CD4-positive, alpha-beta memory T cell (primary cell): ENCODE results near the gene HIVEP1. TPM values are rescaled to one million over a fixed set of nuclear protein-coding genes. Genes with fewer than 3 reads are reported as not detected.

Experiments used
- CTCF ChIA-PET: fragments of 350-600 bp; sonication (Branson Sonifier 250); formaldehyde crosslinking; loops from one replicate; lab custom pipeline; 2021; ENCODE audit warnings: inconsistent platforms; ENCODE audit not compliant: partially characterized antibody; lab: Charles Lee
- POLR2A ChIA-PET: fragments of 350-600 bp; sonication (Branson Sonifier 250); formaldehyde crosslinking; loops from one replicate; lab custom pipeline; 2021; ENCODE audit not compliant: partially characterized antibody; lab: Charles Lee
- DNase-seq, 5 donors: peaks; one replicate each; pipeline versions ENCODE4 v3.0.0 to v3.0.0-alpha.2; 2020 to 2022; ENCODE audit warnings: mixed read lengths in 1 of 5
- H3K27ac ChIP-seq: one replicate; pipeline ENCODE4 v1.7.0; 2013; ENCODE audit warnings: low read depth, low read length
- H3K27me3 ChIP-seq: 2 replicates; pipeline ENCODE4 v1.7.0; 2013; ENCODE audit warnings: mild to moderate bottlenecking, low read length, moderate library complexity; ENCODE audit not compliant: insufficient read depth
- H3K36me3 ChIP-seq: 2 replicates; pipeline ENCODE4 v1.7.0; 2013; ENCODE audit warnings: mild to moderate bottlenecking, low read length, moderate library complexity; ENCODE audit not compliant: insufficient read depth
- H3K4me1 ChIP-seq: 2 replicates; pipeline ENCODE4 v1.7.0; 2013; ENCODE audit warnings: mild to moderate bottlenecking, low read length, moderate library complexity; ENCODE audit not compliant: insufficient read depth
- H3K4me3 ChIP-seq, 2 donors: one replicate each; pipeline ENCODE4 v1.7.0; 2013; ENCODE audit warnings: low read length in 2 of 2, mild to moderate bottlenecking in 1 of 2
- H3K9me3 ChIP-seq, 2 donors: one replicate each; pipeline ENCODE4 v1.7.0; 2013; ENCODE audit warnings: low read length in 2 of 2, control low read depth in 1 of 2; ENCODE audit not compliant: control insufficient read depth in 1 of 2
- H3K27ac Mint-ChIP-seq, 7 donors: one replicate each; pipeline ENCODE4 v1.8.0; 2020 to 2021; ENCODE audit warnings: mixed read lengths in 7 of 7, mild to moderate bottlenecking in 6 of 7, inconsistent platforms in 3 of 7, moderate library complexity in 3 of 7
- H3K27me3 Mint-ChIP-seq, 2 donors: one replicate each; pipeline ENCODE4 v1.8.0; 2020 to 2021; ENCODE audit warnings: mixed read lengths in 2 of 2
- H3K36me3 Mint-ChIP-seq, 2 donors: one replicate each; pipeline ENCODE4 v1.8.0; 2020 to 2021; ENCODE audit warnings: mixed read lengths in 2 of 2, inconsistent platforms in 1 of 2, mild to moderate bottlenecking in 1 of 2
- H3K4me1 Mint-ChIP-seq, 4 donors: one replicate each; pipeline ENCODE4 v1.8.0; 2020 to 2021; ENCODE audit warnings: mixed read lengths in 4 of 4, mild to moderate bottlenecking in 1 of 4
- H3K4me3 Mint-ChIP-seq, 8 donors: one replicate each; pipeline ENCODE4 v1.8.0; 2020 to 2021; ENCODE audit warnings: mixed read lengths in 8 of 8, mild to moderate bottlenecking in 7 of 8, moderate library complexity in 6 of 8, inconsistent platforms in 3 of 8
- H3K9me3 Mint-ChIP-seq, 8 donors: one replicate each; pipeline ENCODE4 v1.8.0; 2020 to 2021; ENCODE audit warnings: mixed read lengths in 8 of 8, mild to moderate bottlenecking in 5 of 8, inconsistent platforms in 3 of 8, moderate library complexity in 1 of 8
- intact Hi-C: fragments of 100-400 bp; cut with micrococcal nuclease; formaldehyde crosslinking; loops from one replicate; pipeline ENCODE4 v1.15.1; 2023
- polyA plus RNA-seq, 2 donors: library from polyadenylated mRNA; unstranded; fragments of 300-500 nt; fragmentation: Illumina TruSeq; gene quantifications; one replicate each; pipeline ENCODE4 v1.2.3, GENCODE V29; 2021
- total RNA-seq, 2 experiments: library from RNA; stranded (reverse); gene quantifications; one replicate each; pipeline ENCODE4 v1.2.3, GENCODE V29; 2021

HIVEP1 gene
- total and polyA plus RNA-seq, 4 experiments from 2014 or later: 0.47 to 17.6 (median 11.9) TPM

GRCh38 chr6:11977193-11977592, 34.9 kb upstream of the HIVEP1 start:
- Histone ChIP-seq H3K9me3 (no peaks in the 10 kb centered on the region), H3K36me3 (no peaks in the 10 kb centered on the region), H3K27me3 (no peaks in the 10 kb centered on the region), H3K4me3 (no peak overlapping the region), H3K27ac (no peak overlapping the region), H3K4me1 (peaks cover 5% of the 10 kb centered on the region)
- no peak overlapping the region for H3K4me3 Mint-ChIP-seq
- H3K27me3 Mint-ChIP-seq: peaks cover 0 to 2% of the 10 kb centered on the region in 2 donors
- H3K27ac Mint-ChIP-seq: no peak overlapping the region
- intact Hi-C loops: no loop called here
- CTCF ChIA-PET: no interaction called here
- POLR2A ChIA-PET: no interaction called here
- no peaks in the 10 kb centered on the region for H3K9me3 Mint-ChIP-seq
- DNase-seq: no peak
- no peaks in the 10 kb centered on the region for H3K36me3 Mint-ChIP-seq
- H3K4me1 Mint-ChIP-seq: peaks cover 5 to 10% (median 9%) of the 10 kb centered on the region in 4 donors

- Mint-ChIP-seq H3K9me3 (no peaks in the 10 kb centered on the region), H3K27ac (peak overlapping the region in 1 of 7 donors; percentile 49), H3K4me3 (no peak overlapping the region), H3K36me3 (no peaks in the 10 kb centered on the region), H3K27me3 (peaks cover 0 to 2% of the 10 kb centered on the region in 2 donors), H3K4me1 (peaks cover 5 to 10% (median 9%) of the 10 kb centered on the region in 4 donors)
- Histone ChIP-seq H3K4me3 (no peak overlapping the region), H3K9me3 (no peaks in the 10 kb centered on the region), H3K4me1 (peaks cover 5% of the 10 kb centered on the region), H3K27me3 (no peaks in the 10 kb centered on the region), H3K27ac (no peak overlapping the region), H3K36me3 (no peaks in the 10 kb centered on the region)
- ChIA-PET POLR2A (no interaction called here), CTCF (no interaction called here)
- no peak for DNase-seq
- intact Hi-C loops: loop anchor here (2.0 kb wide), 1 partner anchor 31 kb away; no protein-coding TSS in a partner anchor
These were observed 34.4 kb upstream of the HIVEP1 start for GRCh38 chr6:11977738-11978137.

GRCh38 chr6:11978169-11978987, 33.7 kb upstream of the HIVEP1 start:
- no peaks in the 10 kb centered on the region for H3K9me3 Mint-ChIP-seq
- DNase-seq: no peak
- Histone ChIP-seq H3K9me3 (no peaks in the 10 kb centered on the region), H3K4me1 (peaks cover 5% of the 10 kb centered on the region), H3K4me3 (no peak overlapping the region), H3K27ac (no peak overlapping the region), H3K27me3 (no peaks in the 10 kb centered on the region), H3K36me3 (no peaks in the 10 kb centered on the region)
- peaks cover 5 to 10% (median 9%) of the 10 kb centered on the region in 4 donors for H3K4me1 Mint-ChIP-seq
- H3K27ac Mint-ChIP-seq: peak overlapping the region in 1 of 7 donors; percentile 33
- H3K36me3 Mint-ChIP-seq: no peaks in the 10 kb centered on the region
- CTCF ChIA-PET: no interaction called here
- intact Hi-C loops: loop anchor here (2.0 kb wide), 1 partner anchor 30 kb away; no protein-coding TSS in a partner anchor
- POLR2A ChIA-PET: no interaction called here
- no peak overlapping the region for H3K4me3 Mint-ChIP-seq
- peaks cover 0 to 2% of the 10 kb centered on the region in 2 donors for H3K27me3 Mint-ChIP-seq

DNA sequence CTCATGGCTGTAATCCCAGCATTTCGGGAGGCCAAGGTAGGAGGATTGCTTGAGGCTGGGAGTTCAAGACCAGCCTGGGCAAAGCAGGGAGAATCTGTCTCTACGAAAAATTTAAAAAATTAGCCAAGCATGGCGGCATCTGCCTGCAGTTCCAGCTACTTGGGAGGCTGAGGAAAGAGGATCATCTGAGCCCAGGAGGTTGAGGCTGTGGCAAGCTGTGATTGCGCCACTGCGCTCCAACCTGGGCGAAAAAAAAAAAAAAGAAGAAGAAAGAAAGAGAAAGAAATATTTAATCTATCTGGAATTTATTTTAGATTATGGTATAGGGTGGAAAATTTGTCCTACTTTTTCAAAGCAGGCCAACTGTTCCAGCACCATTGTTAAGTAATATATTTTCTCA, 32.2 kb upstream of the HIVEP1 start:
- H3K4me1 ChIP-seq: peaks cover 5% of the 10 kb centered on the region
- no peaks in the 10 kb centered on the region for H3K27me3 ChIP-seq
- CTCF ChIA-PET: no interaction called here
- POLR2A ChIA-PET: no interaction called here
- H3K9me3 Mint-ChIP-seq: no peaks in the 10 kb centered on the region
- H3K9me3 ChIP-seq: no peaks in the 10 kb centered on the region
- H3K27ac Mint-ChIP-seq: no peak overlapping the region
- H3K36me3 ChIP-seq: no peaks in the 10 kb centered on the region
- H3K4me1 Mint-ChIP-seq: peaks cover 5 to 7% (median 7%) of the 10 kb centered on the region in 4 donors
- peaks cover 0 to under 1% of the 10 kb centered on the region in 2 donors for H3K27me3 Mint-ChIP-seq
- H3K4me3 ChIP-seq: no peak overlapping the region
- H3K36me3 Mint-ChIP-seq: no peaks in the 10 kb centered on the region
- no peak overlapping the region for H3K4me3 Mint-ChIP-seq
- intact Hi-C loops: loop anchor here (2.0 kb wide), 1 partner anchor 29 kb away; no protein-coding TSS in a partner anchor
- no peak for DNase-seq
- no peak overlapping the region for H3K27ac ChIP-seq

- Histone ChIP-seq H3K4me1 (no peaks in the 10 kb centered on the region), H3K36me3 (no peaks in the 10 kb centered on the region), H3K27ac (no peak overlapping the region), H3K9me3 (no peaks in the 10 kb centered on the region), H3K27me3 (no peaks in the 10 kb centered on the region), H3K4me3 (no peak overlapping the region)
- DNase-seq: no peak
- ChIA-PET POLR2A (no interaction called here), CTCF (interaction anchor here (1.8 kb wide), 1 partner anchor 24 kb away, joined by 4 read pairs; no protein-coding TSS in a partner anchor)
- H3K27me3 Mint-ChIP-seq: peaks cover 0 to 2% of the 10 kb centered on the region in 2 donors
- H3K9me3 Mint-ChIP-seq: no peaks in the 10 kb centered on the region
- no peak overlapping the region for H3K4me3 Mint-ChIP-seq
- H3K27ac Mint-ChIP-seq: no peak overlapping the region
- intact Hi-C loops: no loop called here
- peaks cover 0 to 3% (median 0%) of the 10 kb centered on the region in 4 donors for H3K4me1 Mint-ChIP-seq
- H3K36me3 Mint-ChIP-seq: no peaks in the 10 kb centered on the region
These were observed 28.8 kb upstream of the HIVEP1 start for GRCh38 chr6:11983306-11983705.

- Histone ChIP-seq H3K9me3 (no peaks in the 10 kb centered on the region), H3K27me3 (no peaks in the 10 kb centered on the region), H3K36me3 (no peaks in the 10 kb centered on the region), H3K4me3 (no peak overlapping the region), H3K4me1 (no peaks in the 10 kb centered on the region), H3K27ac (no peak overlapping the region)
- ChIA-PET POLR2A (no interaction called here), CTCF (no interaction called here)
- Mint-ChIP-seq H3K27ac (no peak overlapping the region), H3K36me3 (no peaks in the 10 kb centered on the region), H3K9me3 (no peaks in the 10 kb centered on the region), H3K4me3 (no peak overlapping the region), H3K27me3 (peaks cover 0 to 2% of the 10 kb centered on the region in 2 donors), H3K4me1 (no peaks in the 10 kb centered on the region)
- no peak for DNase-seq
- intact Hi-C loops: no loop called here
These were observed 24.7 kb upstream of the HIVEP1 start for GRCh38 chr6:11987386-11987785.

GRCh38 chr6:11989386-11989785, 22.7 kb upstream of the HIVEP1 start:
- peaks cover 0 to 2% of the 10 kb centered on the region in 2 donors for H3K27me3 Mint-ChIP-seq
- H3K36me3 ChIP-seq: no peaks in the 10 kb centered on the region
- no peaks in the 10 kb centered on the region for H3K4me1 ChIP-seq
- DNase-seq: no peak
- no peaks in the 10 kb centered on the region for H3K9me3 Mint-ChIP-seq
- H3K4me1 Mint-ChIP-seq: no peaks in the 10 kb centered on the region
- H3K27me3 ChIP-seq: no peaks in the 10 kb centered on the region
- H3K27ac ChIP-seq: no peak overlapping the region
- intact Hi-C loops: no loop called here
- ChIA-PET CTCF (interaction anchor here (1.0 kb wide), 1 partner anchor 90 kb away, joined by 3 read pairs; no protein-coding TSS in a partner anchor), POLR2A (no interaction called here)
- no peak overlapping the region for H3K4me3 Mint-ChIP-seq
- no peak overlapping the region for H3K27ac Mint-ChIP-seq
- H3K4me3 ChIP-seq: no peak overlapping the region
- no peaks in the 10 kb centered on the region for H3K36me3 Mint-ChIP-seq
- no peaks in the 10 kb centered on the region for H3K9me3 ChIP-seq
